NCI-H446 treated with DMSO at 0.1 percent for 48 hours (cell line): Measurements from ENCODE around the gene ASB1.
A peak's percentile ranks its signal among the peaks of the same experiment; 100 is the strongest.

Experiments
- DNase-seq: peaks from one replicate; lab custom pipeline; 2025; lab: John Stamatoyannopoulos, UW

Gene ASB1, protein sequence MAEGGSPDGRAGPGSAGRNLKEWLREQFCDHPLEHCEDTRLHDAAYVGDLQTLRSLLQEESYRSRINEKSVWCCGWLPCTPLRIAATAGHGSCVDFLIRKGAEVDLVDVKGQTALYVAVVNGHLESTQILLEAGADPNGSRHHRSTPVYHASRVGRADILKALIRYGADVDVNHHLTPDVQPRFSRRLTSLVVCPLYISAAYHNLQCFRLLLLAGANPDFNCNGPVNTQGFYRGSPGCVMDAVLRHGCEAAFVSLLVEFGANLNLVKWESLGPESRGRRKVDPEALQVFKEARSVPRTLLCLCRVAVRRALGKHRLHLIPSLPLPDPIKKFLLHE

GRCh38 chr2:238426568-238427434 is at the start of gene ASB1:
TSS of gene ASB1 (plus strand) at chr2:238426927. CDS start at chr2:238427071, 144 bp downstream.
- peak; percentile 25 for DNase-seq

DNA sequence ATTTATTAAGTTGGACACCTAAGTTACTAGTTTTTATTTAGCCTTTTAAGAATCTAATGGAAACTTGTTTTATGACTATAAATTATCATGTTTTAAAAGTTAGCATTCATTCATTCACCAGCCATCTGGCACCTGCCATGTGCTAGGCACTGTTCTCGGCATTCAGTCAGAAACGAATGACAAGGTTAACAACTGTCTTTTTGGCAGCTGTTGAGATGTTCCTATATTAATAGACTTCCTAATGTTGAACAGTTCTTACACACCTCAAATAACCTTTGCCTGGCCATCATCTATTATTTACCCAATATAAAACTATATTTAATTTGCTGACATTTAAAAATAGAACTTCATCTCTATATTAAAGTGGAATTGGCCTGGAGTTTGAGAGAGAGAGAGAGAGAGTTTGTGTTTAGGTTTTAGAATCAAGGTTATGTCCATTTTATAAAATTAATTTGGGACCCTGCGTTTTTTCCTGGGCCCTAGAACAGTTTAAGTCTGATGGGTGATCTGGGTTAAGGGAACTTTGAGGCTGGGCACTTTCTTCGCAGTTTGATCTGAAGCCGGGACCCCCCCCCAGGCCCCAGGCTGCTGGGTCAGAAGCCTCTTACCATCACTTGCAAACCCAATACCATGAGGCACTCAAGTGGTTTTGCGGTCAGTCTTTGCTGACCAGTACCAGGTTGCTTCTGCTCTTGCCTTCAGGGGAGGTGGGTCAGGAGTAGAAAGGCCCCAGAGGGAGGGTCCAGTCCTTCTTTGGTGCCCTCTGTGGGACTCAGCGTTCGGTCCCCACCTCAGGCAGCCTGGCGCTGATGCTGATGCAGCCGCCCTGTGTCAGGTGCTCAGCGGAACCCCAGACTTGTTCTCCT is 48.3 kb upstream of the ASB1 start:
- peak; percentile 51 for DNase-seq

DNA sequence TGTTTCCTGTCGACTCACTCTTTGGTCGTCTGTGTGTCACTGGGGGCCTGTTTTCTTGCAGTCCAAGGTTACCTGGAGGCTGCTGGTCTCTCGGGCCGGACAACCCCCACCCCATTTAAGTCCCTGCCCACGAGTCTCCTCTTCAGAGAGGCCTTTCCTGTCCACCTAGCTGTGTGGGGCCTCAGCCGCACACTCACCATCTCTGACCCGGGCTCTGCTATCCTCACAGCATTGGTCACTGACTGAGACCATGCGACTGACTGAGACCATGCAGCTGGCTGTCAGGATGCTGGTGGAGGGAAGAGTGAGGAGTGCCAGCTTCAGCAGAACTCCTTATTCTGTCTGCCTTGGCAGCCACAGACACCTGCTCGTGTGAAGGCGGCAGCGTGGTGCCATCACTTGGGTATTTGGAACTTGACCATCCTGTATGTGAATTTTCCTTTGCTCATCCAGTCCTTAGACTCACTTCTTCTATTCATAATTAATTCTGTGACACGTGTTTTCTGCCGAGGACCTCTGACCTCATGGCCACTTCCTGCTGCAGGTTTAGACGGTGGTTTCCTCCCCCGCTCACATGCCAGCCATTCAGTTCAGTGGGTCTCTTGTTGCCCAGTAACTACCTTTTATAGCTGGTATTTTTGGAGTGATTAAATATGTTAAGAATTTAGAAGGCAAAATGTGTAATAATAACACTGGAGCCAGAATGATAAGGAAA is 47.5 kb upstream of the ASB1 start:
- no peak for DNase-seq

GRCh38 chr2:238380336-238380735 is 46.4 kb upstream of the ASB1 start:
- no peak for DNase-seq

GRCh38 chr2:238380785-238381184 is 45.9 kb upstream of the ASB1 start:
- no peak for DNase-seq

GRCh38 chr2:238381341-238382115 is 45.2 kb upstream of the ASB1 start:
- DNase-seq: no peak

GRCh38 chr2:238382381-238382781 is 44.3 kb upstream of the ASB1 start:
- DNase-seq: no peak

- DNase-seq: no peak
Observed at GRCh38 chr2:238383135-238383534, 43.6 kb upstream of the ASB1 start.

DNA sequence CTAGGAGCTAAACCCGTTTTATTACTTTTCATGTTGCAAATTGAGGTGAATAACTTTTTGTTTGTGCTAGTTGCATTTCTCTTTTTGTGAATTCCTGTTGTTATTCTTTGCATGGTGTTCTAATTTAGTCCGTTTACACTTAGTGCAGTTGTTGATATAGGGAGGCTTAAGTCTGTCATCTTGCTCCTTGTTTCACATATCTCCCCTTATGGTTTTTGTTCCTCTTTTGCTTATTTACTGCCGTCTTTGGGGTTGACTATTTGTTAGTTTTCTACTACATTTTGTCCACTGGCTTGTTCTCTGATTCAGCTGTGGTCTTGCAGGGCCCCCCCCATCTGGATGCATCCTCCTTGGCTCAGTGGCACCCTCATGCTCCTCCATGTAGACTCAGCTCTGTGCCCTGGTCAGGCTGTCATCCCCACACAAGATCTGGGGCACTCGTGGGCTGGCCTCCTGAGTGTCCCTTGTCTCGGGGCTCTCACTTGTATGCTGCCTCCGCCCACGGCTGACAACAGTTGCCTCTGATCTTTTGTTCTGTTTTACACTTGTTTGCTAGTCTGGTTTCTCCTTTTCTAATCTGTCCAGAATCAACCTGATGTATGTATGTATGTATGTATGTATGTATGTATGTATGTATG is 42.9 kb upstream of the ASB1 start:
- no peak for DNase-seq

DNA sequence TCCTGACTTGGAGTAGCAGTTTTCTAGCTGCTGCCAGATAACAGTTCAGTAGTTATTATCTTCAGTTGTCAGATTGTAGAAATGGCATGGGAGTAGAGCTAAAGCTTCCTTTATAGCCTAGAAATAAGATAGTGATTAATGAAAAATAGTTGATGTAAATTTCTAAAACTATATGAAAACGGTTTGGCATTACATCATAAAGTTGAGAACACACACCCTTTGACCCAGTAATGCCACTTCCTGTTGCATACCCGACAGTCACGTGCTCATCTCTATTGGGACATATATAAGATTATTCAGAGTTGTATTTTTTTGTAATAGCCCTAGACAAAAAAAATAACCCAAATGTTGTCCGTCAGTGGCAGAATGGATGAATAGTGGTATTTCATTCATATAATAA is 39.4 kb upstream of the ASB1 start:
- DNase-seq: no peak

DNA sequence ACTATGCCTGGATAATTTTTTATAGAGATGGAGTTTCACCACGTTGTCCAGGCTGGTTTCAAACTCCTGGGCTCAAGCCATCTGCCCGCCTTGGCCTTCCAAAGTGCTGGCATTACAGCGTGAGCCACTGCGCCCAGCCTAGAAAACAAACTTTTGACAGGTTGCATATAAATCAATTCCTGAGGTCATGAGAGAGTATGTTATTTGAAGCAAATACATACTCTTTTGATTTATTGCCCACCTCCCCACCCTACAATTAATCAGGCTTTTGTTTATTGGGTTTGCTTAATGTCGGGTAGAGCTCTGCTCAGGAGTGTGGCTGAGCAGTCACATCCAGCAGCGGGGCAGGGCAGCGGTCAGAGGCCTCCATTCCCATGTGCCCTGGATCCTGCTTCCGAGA is 37.9 kb upstream of the ASB1 start:
- DNase-seq: peak; percentile 25

DNA sequence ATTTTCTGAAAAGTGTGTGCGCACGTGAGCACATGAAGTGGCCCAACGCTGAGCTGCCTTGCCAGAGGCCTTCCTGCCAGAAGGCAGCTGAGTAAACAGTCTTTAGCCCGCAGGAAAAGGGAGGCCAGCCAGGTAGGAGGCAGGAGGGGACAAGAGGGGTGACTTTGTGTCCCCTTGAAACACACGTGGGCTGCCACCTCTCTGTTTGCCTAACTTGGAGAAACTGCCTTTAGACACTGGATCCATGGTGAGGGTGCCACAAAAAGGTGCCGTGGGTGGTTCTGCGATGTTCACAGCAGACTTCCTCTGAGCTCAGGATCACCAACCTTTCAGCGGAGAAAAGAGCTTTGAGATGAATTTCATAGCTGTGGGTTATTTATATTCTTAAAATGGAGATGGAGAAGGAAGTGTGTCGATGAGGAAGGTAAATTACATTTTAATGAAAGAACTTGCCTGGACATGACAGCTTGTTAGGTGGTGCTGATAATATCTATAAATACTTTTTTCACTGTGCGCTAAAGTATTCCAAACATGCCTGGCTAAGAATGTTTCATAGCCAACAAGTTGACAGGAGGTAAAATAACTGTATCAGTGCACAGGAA is 36.6 kb upstream of the ASB1 start:
- peak; percentile 22 for DNase-seq

DNA sequence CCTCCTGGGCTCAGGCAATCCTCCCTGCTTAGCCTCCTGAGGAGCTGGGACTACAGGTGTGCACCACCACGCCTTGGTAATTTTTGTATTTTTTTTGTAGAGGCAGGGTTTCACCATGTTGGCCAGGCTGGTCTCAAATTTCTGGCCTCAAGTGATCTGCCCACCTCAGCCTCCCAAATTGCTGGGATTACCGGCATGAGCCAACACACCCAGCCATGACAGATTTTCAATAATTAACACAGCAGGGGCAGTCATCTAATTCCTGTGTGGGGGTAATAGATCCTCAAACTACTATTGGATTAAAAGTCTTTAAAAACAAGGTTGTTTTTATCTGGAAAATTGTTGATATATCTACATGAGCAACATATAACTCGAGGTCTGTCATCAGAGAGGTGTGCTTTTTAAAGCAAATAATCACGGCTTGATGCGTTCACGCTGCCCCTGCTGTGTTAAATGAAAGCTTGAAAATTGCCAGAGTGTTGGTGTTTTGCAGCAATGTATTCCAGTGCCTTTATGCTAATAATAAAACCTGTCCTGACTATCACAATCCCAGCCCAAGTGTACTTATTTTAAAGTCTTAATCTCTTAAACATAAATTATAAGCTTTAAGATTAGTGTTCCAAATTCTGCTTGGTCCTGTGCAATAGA is 35.6 kb upstream of the ASB1 start:
- DNase-seq: no peak

GRCh38 chr2:238396663-238397062 is 30.1 kb upstream of the ASB1 start:
- DNase-seq: no peak

DNA sequence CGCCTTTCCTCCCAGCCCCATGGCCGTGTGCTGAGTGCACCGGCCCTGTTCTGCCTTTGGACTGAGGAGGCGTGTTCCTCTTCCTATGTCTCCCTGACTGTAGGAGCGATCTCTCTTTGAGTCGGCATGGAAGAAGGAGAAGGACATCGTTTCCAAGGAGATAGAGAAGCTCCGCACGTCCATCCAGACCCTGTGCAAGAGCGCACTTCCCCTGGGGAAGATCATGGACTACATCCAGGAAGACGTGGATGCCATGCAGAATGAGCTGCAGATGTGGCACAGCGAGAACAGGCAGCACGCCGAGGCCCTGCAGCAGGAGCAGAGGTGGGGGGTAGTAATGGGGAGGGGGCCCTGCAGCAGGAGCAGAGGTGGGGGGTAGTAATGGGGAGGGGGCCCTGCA is 29.4 kb upstream of the ASB1 start:
- DNase-seq: no peak

DNA sequence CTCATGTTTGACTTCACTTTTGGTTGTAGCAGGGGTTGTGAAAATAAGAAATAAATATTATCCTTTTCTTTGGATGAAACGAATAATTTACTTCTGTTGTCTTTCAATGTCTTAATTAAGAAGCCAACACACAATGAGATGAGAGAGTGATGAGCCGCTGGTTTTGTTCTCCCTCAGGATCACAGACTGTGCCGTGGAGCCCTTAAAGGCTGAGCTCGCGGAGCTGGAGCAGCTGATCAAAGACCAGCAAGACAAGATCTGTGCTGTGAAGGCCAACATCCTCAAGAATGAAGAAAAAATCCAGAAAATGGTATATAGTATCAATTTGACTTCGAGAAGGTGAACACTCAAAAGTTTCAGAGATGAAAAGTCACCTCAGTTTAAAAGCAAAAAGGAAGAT is 28.1 kb upstream of the ASB1 start:
- DNase-seq: no peak

DNA sequence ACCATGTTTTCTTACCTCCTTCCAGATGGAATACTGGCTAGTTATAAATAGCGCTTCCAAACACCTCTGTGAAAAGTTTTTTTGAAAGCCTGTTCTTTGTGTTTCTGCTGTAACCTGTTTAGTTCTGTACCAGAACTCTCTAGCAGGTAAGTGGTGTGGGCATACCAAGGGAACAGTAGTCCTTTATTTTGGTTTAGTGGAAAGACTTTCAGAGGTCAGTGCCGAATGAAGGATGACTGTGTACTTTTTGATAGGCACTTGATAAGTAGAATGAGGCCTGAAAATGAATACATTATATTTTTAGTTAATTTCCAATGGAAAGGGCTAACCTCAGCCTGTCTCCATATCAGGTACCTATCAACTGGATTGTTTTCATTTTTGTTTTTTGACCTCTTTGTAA is 27.6 kb upstream of the ASB1 start:
- no peak for DNase-seq

DNA sequence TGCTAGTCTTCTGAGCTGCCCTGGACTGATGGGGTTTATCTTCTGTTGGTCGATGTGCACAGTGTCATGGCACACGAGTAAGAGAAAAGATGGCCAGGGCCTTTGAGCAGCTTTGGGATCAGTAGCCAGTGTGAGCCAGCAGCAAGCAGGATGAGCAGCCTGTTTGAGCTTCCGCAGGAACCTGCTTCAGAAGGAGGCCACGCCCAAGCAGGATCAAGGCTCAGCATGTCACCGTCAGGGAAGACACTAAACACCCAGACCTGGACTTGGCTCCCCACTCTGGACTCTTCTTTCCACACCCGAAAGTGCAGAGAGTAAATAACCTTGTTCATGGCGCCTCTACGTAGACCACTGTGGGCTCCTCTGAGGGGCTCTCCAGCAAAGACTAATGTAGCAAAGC is 25.2 kb upstream of the ASB1 start:
- no peak for DNase-seq

DNA sequence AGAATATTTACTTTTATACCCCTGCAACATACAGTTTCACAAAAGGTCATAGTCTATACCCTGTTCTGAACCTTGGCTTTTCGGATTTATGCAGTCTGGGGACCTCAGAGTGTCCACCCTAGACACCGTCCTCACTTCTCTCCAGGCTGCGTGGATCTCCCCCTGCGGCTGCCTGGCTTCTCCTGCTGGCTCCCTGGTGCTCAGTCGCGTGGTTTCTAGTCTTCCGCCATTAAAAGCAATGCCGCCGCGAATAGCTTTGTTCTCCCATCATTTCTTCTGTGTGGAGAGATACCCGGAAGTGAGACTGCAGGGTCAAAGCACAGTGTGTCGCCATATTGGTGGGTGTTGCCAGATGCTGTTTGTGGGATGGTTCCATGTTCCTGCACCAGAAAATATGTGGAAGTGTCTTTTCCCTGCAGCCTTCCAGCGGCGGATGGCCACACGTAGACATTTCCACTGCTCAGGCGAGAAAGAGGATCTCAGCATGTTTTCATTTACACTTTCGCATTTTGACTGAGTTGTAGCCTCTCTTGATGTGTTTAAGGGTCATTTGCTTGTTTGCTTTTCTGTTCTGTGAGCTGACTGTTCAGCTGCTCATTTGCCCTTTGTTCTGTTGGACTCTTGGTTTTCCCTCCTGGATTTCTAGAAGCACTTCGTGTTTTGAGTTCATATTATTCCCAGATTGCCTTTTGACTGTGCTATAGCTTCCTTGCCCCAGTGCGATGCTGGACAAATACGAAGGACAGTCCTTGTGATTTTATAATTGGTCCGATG is 22.9 kb upstream of the ASB1 start:
- no peak for DNase-seq
